Neural cell (in vitro differentiated cells): ENCODE data around the gene HS3ST3A1. TPM values are rescaled to one million over a fixed set of nuclear protein-coding genes. Genes with fewer than 3 reads are reported as not detected.
"Not testable (repeated sequence)": the region's sequence is repeated elsewhere in the genome, so short reads cannot be mapped to it uniquely, and the experiment has no call there.

Experiments
- H2AFZ ChIP-seq: fragments of 200-600, 300-800 bp; sonication (generic), shearing (Covaris generic); 2 replicates; pipeline ENCODE4 v1.6.0; 2014; ENCODE audit warnings: low read depth, mild to moderate bottlenecking, antibody characterized with exemption, low read length, moderate library complexity
- H3F3A ChIP-seq: fragments of 200-600 bp; shearing (Covaris generic); 2 replicates; pipeline ENCODE4 v1.6.1; 2016; ENCODE audit warnings: mild to moderate bottlenecking, moderate library complexity, mixed read lengths, antibody characterized with exemption, low read length; ENCODE audit not compliant: insufficient read depth, poor library complexity, severe bottlenecking
- H3K27ac ChIP-seq: fragments of 200-600, 300-800 bp; sonication (generic), shearing (Covaris generic); 2 replicates; pipeline ENCODE4 v1.5.1; 2014; ENCODE audit warnings: mild to moderate bottlenecking, low read length, moderate library complexity
- H3K27me3 ChIP-seq: fragments of 300-800, 200-600 bp; sonication (generic), shearing (Covaris generic); 2 replicates; pipeline ENCODE4 v1.6.0; 2014; ENCODE audit warnings: mild to moderate bottlenecking, low read depth, low read length, moderate library complexity; ENCODE audit not compliant: insufficient read depth
- H3K36me3 ChIP-seq: fragments of 300-800, 200-600 bp; sonication (generic), shearing (Covaris generic); 2 replicates; pipeline ENCODE4 v1.5.1; 2014; ENCODE audit warnings: mild to moderate bottlenecking, antibody characterized with exemption, low read length, moderate library complexity; ENCODE audit not compliant: insufficient read depth
- H3K4me2 ChIP-seq: fragments of 300-800, 200-600 bp; sonication (generic), shearing (Covaris generic); 2 replicates; pipeline ENCODE4 v1.6.0; 2014; ENCODE audit warnings: mild to moderate bottlenecking, low read length
- H3K4me3 ChIP-seq: fragments of 300-800, 200-600 bp; sonication (generic), shearing (Covaris generic); 2 replicates; pipeline ENCODE4 v1.5.1; 2014; ENCODE audit warnings: mild to moderate bottlenecking, low read length, moderate library complexity
- H3K79me2 ChIP-seq: fragments of 200-600 bp; shearing (Covaris generic); replicated peaks from 2 replicates; pipeline ENCODE4 v1.6.0; 2014; ENCODE audit warnings: mild to moderate bottlenecking, low read length, moderate library complexity; ENCODE audit not compliant: insufficient read depth
- H3K9ac ChIP-seq: fragments of 300-800, 200-600 bp; sonication (generic), shearing (Covaris generic); 2 replicates; pipeline ENCODE4 v1.6.1; 2016; ENCODE audit warnings: mild to moderate bottlenecking, low read length, mixed read lengths
- H3K9me2 ChIP-seq: fragments of 200-600 bp; shearing (Covaris generic); 2 replicates; pipeline ENCODE4 v1.6.1; 2016; ENCODE audit warnings: mild to moderate bottlenecking, low read length, mixed read lengths; ENCODE audit not compliant: insufficient read depth
- H3K9me3 ChIP-seq: fragments of 200-600, 300-800 bp; sonication (generic), shearing (Covaris generic); 2 replicates; pipeline ENCODE4 v1.6.1; 2016; ENCODE audit warnings: mild to moderate bottlenecking, mixed run types, low read length, moderate library complexity, mixed read lengths
- H4K20me1 ChIP-seq: fragments of 200-600 bp; shearing (Covaris generic); 2 replicates; pipeline ENCODE4 v1.6.1; 2016; ENCODE audit warnings: mild to moderate bottlenecking, mixed run types; ENCODE audit not compliant: insufficient read depth
- CTCF ChIP-seq: fragments of 450-650 bp; IDR thresholded peaks from 2 replicates; pipeline ENCODE4 v1.5.1; 2014; ENCODE audit warnings: antibody characterized with exemption, mild to moderate bottlenecking, moderate library complexity; ENCODE audit not compliant: poor library complexity, severe bottlenecking
- EP300 ChIP-seq: fragments of 450-650 bp; conservative IDR thresholded peaks from 2 replicates; pipeline ENCODE4 v1.6.1; 2014; ENCODE audit warnings: antibody characterized with exemption, mild to moderate bottlenecking, moderate library complexity; ENCODE audit not compliant: poor library complexity, severe bottlenecking
- EZH2 ChIP-seq: fragments of 200-600, 300-800 bp; shearing (Covaris generic), sonication (generic); IDR thresholded peaks from 2 replicates; pipeline ENCODE4 v1.6.1; 2014; ENCODE audit warnings: antibody characterized with exemption, low read length, borderline replicate concordance, mild to moderate bottlenecking; ENCODE audit not compliant: insufficient read depth, poor library complexity, severe bottlenecking
- MXI1 ChIP-seq: fragments of 450-650 bp; conservative IDR thresholded peaks from 2 replicates; pipeline ENCODE4 v1.6.1; 2014; ENCODE audit warnings: antibody characterized with exemption, mild to moderate bottlenecking; ENCODE audit not compliant: poor library complexity, severe bottlenecking
- POLR2AphosphoS5 ChIP-seq: IDR thresholded peaks from 2 replicates; pipeline ENCODE4 v1.6.1; 2012
- RAD21 ChIP-seq: fragments of 450-650 bp; conservative IDR thresholded peaks from 2 replicates; pipeline ENCODE4 v1.6.1; 2014; ENCODE audit warnings: antibody characterized with exemption, mild to moderate bottlenecking, moderate library complexity
- SMC3 ChIP-seq: fragments of 450-650 bp; conservative IDR thresholded peaks from 2 replicates; pipeline ENCODE4 v1.6.1; 2014; ENCODE audit warnings: antibody characterized with exemption, mild to moderate bottlenecking, moderate library complexity; ENCODE audit not compliant: poor library complexity
- TAF1 ChIP-seq: IDR thresholded peaks from 2 replicates; pipeline ENCODE4 v1.6.1; 2012; ENCODE audit warnings: low read depth
- polyA plus RNA-seq: library from polyadenylated mRNA; depleted of rRNA; stranded (reverse); fragments of >200 nt; gene quantifications from 2 replicates; pipeline ENCODE4 v1.2.3, GENCODE V29; 2014
- TF ChIP-seq, protein P1 (sequence below): IDR thresholded peaks from 2 replicates; pipeline ENCODE4 v1.6.1; 2012; ENCODE audit warnings: borderline replicate concordance

Gene HS3ST3A1
- polyA plus RNA-seq, 1 donor from 2014 or later = 0.56 TPM

GRCh38 chr17:13554231-13554630 lies 47.5 kb downstream of the HS3ST3A1 start:
- no peak overlapping the region for H3K4me2 ChIP-seq
- no peak overlapping the region for H3K27ac ChIP-seq
- H3K9me2 ChIP-seq = no peaks in the 10 kb centered on the region
- no peaks in the 10 kb centered on the region for H3F3A ChIP-seq
- no peaks in the 10 kb centered on the region for H3K79me2 ChIP-seq
- H3K9me3 ChIP-seq = no peaks in the 10 kb centered on the region
- H4K20me1 ChIP-seq = no peaks in the 10 kb centered on the region
- no peaks in the 10 kb centered on the region for H3K27me3 ChIP-seq
- no peaks in the 10 kb centered on the region for H3K36me3 ChIP-seq
- no peak overlapping the region for H3K4me3 ChIP-seq
- TF ChIP-seq RAD21 = no peak
- H3K9ac ChIP-seq = no peak overlapping the region
- no peak overlapping the region for H2AFZ ChIP-seq

- Histone ChIP-seq H4K20me1 (no peaks in the 10 kb centered on the region), H3K4me2 (no peak overlapping the region), H3K9me3 (no peaks in the 10 kb centered on the region), H3K27ac (no peak overlapping the region), H3K9ac (no peak overlapping the region), H2AFZ (no peak overlapping the region), H3F3A (no peaks in the 10 kb centered on the region), H3K27me3 (no peaks in the 10 kb centered on the region), H3K36me3 (no peaks in the 10 kb centered on the region), H3K9me2 (no peaks in the 10 kb centered on the region), H3K79me2 (no peaks in the 10 kb centered on the region), H3K4me3 (no peak overlapping the region)
- TF ChIP-seq SMC3 (no peak), CTCF (no peak), TAF1 (no peak), RAD21 (no peak), EP300 (no peak), MXI1 (no peak), EZH2 (no peak), POLR2AphosphoS5 (no peak)
- TF ChIP-seq, protein P1, sequence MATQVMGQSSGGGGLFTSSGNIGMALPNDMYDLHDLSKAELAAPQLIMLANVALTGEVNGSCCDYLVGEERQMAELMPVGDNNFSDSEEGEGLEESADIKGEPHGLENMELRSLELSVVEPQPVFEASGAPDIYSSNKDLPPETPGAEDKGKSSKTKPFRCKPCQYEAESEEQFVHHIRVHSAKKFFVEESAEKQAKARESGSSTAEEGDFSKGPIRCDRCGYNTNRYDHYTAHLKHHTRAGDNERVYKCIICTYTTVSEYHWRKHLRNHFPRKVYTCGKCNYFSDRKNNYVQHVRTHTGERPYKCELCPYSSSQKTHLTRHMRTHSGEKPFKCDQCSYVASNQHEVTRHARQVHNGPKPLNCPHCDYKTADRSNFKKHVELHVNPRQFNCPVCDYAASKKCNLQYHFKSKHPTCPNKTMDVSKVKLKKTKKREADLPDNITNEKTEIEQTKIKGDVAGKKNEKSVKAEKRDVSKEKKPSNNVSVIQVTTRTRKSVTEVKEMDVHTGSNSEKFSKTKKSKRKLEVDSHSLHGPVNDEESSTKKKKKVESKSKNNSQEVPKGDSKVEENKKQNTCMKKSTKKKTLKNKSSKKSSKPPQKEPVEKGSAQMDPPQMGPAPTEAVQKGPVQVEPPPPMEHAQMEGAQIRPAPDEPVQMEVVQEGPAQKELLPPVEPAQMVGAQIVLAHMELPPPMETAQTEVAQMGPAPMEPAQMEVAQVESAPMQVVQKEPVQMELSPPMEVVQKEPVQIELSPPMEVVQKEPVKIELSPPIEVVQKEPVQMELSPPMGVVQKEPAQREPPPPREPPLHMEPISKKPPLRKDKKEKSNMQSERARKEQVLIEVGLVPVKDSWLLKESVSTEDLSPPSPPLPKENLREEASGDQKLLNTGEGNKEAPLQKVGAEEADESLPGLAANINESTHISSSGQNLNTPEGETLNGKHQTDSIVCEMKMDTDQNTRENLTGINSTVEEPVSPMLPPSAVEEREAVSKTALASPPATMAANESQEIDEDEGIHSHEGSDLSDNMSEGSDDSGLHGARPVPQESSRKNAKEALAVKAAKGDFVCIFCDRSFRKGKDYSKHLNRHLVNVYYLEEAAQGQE = no peak
Measured at GRCh38 chr17:13550291-13550690, 51.4 kb downstream of the HS3ST3A1 start.

- H3K27me3 ChIP-seq, H3K27ac ChIP-seq, H3F3A ChIP-seq, H3K9ac ChIP-seq, H3K79me2 ChIP-seq, H3K36me3 ChIP-seq, H3K4me3 ChIP-seq, H2AFZ ChIP-seq, H3K9me3 ChIP-seq, H3K9me2 ChIP-seq, H3K4me2 ChIP-seq, H4K20me1 ChIP-seq: not testable (repeated sequence)
Measured at GRCh38 chr17:13548576-13548975, 53.2 kb downstream of the HS3ST3A1 start.
